Hepatocyte (in vitro differentiated cells): ENCODE measurements around the gene OR14I1. TPM values are rescaled to one million over a fixed set of nuclear protein-coding genes. Genes with fewer than 3 reads are reported as not detected.

Experiments
- DNase-seq: peaks from one replicate; pipeline ENCODE4 v3.0.0-alpha.2; 2016; ENCODE audit warnings: low spot score
- H2AFZ ChIP-seq: fragments of 200-600 bp; sonication (generic); 2 replicates; pipeline ENCODE4 v1.6.0; 2016; ENCODE audit warnings: antibody characterized with exemption, mild to moderate bottlenecking
- H3K27ac ChIP-seq: fragments of 200-600 bp; sonication (generic); 2 replicates; pipeline ENCODE4 v1.5.1; 2016; ENCODE audit warnings: mild to moderate bottlenecking
- H3K27me3 ChIP-seq: fragments of 200-600 bp; sonication (generic); 2 replicates; pipeline ENCODE4 v1.6.1; 2016
- H3K36me3 ChIP-seq: fragments of 200-600 bp; sonication (generic); replicated peaks from 2 replicates; pipeline ENCODE4 v1.5.1; 2016; ENCODE audit warnings: low read depth; ENCODE audit not compliant: insufficient read depth
- H3K4me1 ChIP-seq: fragments of 200-600 bp; sonication (generic); 2 replicates; pipeline ENCODE4 v1.5.1; 2016; ENCODE audit warnings: mild to moderate bottlenecking, moderate library complexity; ENCODE audit not compliant: insufficient read depth
- H3K4me2 ChIP-seq: fragments of 200-600 bp; sonication (generic); 2 replicates; pipeline ENCODE4 v1.6.0; 2016
- H3K4me3 ChIP-seq: fragments of 200-600 bp; sonication (generic); 2 replicates; pipeline ENCODE4 v1.5.1; 2016; ENCODE audit warnings: mild to moderate bottlenecking
- H3K79me2 ChIP-seq: fragments of 200-600 bp; sonication (generic); 2 replicates; pipeline ENCODE4 v1.6.0; 2017; ENCODE audit warnings: mild to moderate bottlenecking
- H3K9me2 ChIP-seq: fragments of 200-600 bp; sonication (generic); replicated peaks from 2 replicates; pipeline ENCODE4 v1.6.0; 2017; ENCODE audit warnings: mild to moderate bottlenecking; ENCODE audit not compliant: insufficient read depth
- H3K9me3 ChIP-seq: fragments of 200-600 bp; sonication (generic); 2 replicates; pipeline ENCODE4 v1.5.1; 2016; ENCODE audit warnings: low read depth, mild to moderate bottlenecking
- H4K20me1 ChIP-seq: fragments of 200-600 bp; sonication (generic); 2 replicates; pipeline ENCODE4 v1.6.0; 2016; ENCODE audit warnings: mild to moderate bottlenecking; ENCODE audit not compliant: insufficient read depth, poor library complexity, severe bottlenecking
- CTCF ChIP-seq: fragments of 200-600 bp; sonication (generic); IDR thresholded peaks from 2 replicates; pipeline ENCODE4 v1.5.1; 2016; ENCODE audit warnings: antibody characterized with exemption, mild to moderate bottlenecking; ENCODE audit not compliant: poor library complexity
- EZH2 ChIP-seq: fragments of 200-600 bp; sonication (generic); IDR thresholded peaks from 2 replicates; pipeline ENCODE4 v1.6.1; 2016; ENCODE audit warnings: antibody characterized with exemption, mild to moderate bottlenecking, borderline replicate concordance
- EZH2phosphoT487 ChIP-seq: fragments of 200-600 bp; sonication (generic); IDR thresholded peaks from one replicate; pipeline ENCODE4 v1.6.1; 2018; ENCODE audit warnings: antibody characterized with exemption, mild to moderate bottlenecking, low read depth, moderate library complexity; ENCODE audit not compliant: unreplicated experiment, severe bottlenecking
- WGBS: methylation state at CpG from one replicate; pipeline ENCODE4 v1.1.6; 2016; ENCODE audit warnings: low lambda C conversion rate; ENCODE audit errors: missing lambda C conversion rate; 5-methylcytosine and 5-hydroxymethylcytosine counted together
- polyA plus RNA-seq: library from polyadenylated mRNA; unstranded; fragments of >200 nt; fragmentation: Nextera tagmentation; extraction: Ambion mirVana; gene quantifications from 2 replicates; pipeline ENCODE4 v1.2.1, GENCODE V29; 2016
- total RNA-seq: library from RNA; depleted of rRNA; stranded (reverse); fragments of >200 nt; gene quantifications from 2 replicates; pipeline ENCODE4 v1.2.3, GENCODE V29; 2014

Gene OR14I1
- not detected in 2 replicates for total RNA-seq
- polyA plus RNA-seq = not detected in 2 replicates

DNA sequence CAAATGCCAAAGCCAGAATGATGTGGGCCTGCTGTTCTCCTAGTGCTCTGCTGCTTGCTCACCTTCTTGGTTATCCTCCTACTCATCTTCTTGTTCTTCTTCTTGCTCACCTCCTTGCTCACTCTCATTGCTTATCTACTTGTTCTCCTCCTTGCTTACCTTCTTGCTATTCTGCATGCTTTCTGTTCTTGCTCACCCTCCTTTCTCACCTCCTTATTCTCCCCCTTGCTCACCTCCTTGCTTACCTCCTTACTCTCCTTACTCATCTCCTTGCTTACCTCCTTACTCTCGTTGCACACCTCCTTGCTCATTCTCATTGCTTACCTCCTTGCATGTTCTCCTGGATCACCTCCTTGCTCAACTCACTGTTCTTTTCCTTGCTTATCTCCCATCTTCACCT lies at the start of gene OR14I1:
Gene OR14I1 (minus strand): TSS at position 53 of the 400 bp plus-strand sequence.
- DNase-seq = no peak
- Histone ChIP-seq H4K20me1 (no peaks in the 10 kb centered on the region), H3K9me2 (no peaks in the 10 kb centered on the region), H3K36me3 (no peaks in the 10 kb centered on the region), H3K4me2 (no peak within 1 kb of the TSS), H3K79me2 (no peaks in the 10 kb centered on the region), H3K27ac (no peak within 1 kb of the TSS), H3K4me1 (no peaks in the 10 kb centered on the region), H3K4me3 (no peak within 1 kb of the TSS), H3K9me3 (no peaks in the 10 kb centered on the region), H3K27me3 (no peaks in the 10 kb centered on the region), H2AFZ (no peak within 1 kb of the TSS)
- WGBS = 67% methylated on average over 1 of the region's 1 CpG
- TF ChIP-seq EZH2 (no peak), EZH2phosphoT487 (no peak)

DNA sequence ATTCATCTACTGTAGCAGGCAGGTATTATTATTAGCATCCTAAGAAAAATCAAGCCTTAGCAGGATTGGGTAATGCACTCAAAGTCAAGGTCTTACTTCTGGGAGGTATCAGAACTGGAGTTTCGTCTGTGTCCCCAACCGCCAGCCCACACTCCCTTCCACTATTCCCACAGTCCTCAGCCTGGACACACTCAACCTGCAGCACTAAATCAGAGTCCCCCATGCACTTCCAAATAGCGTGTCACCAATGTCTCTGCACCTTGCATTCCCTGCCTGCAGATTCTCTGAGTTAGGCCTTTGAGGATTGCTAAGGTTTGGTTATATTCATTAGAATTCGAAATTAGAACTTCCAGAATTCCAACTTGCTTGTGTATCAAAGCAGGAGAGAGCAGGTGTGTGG lies 49.1 kb upstream of the OR14I1 start:
- no peak overlapping the region for H3K4me3 ChIP-seq
- no peaks in the 10 kb centered on the region for H4K20me1 ChIP-seq
- WGBS = 73% methylated on average over 4 of the region's 4 CpGs
- no peaks in the 10 kb centered on the region for H3K9me2 ChIP-seq
- H3K27ac ChIP-seq = no peak overlapping the region
- no peaks in the 10 kb centered on the region for H3K27me3 ChIP-seq
- no peak for DNase-seq
- no peaks in the 10 kb centered on the region for H3K9me3 ChIP-seq
- TF ChIP-seq CTCF (no peak), EZH2phosphoT487 (no peak), EZH2 (no peak)
- H3K4me1 ChIP-seq = no peaks in the 10 kb centered on the region
- no peak overlapping the region for H3K4me2 ChIP-seq
- no peak overlapping the region for H2AFZ ChIP-seq
- no peaks in the 10 kb centered on the region for H3K79me2 ChIP-seq
- no peaks in the 10 kb centered on the region for H3K36me3 ChIP-seq

GRCh38 chr1:248751142-248751541 lies 48.6 kb upstream of the OR14I1 start:
- no peak overlapping the region for H2AFZ ChIP-seq
- H3K79me2 ChIP-seq = no peaks in the 10 kb centered on the region
- no peak for DNase-seq
- no peaks in the 10 kb centered on the region for H3K9me3 ChIP-seq
- 68% methylated on average over 5 of the region's 5 CpGs for WGBS
- no peaks in the 10 kb centered on the region for H3K9me2 ChIP-seq
- no peaks in the 10 kb centered on the region for H3K4me1 ChIP-seq
- H3K4me3 ChIP-seq = no peak overlapping the region
- H3K4me2 ChIP-seq = no peak overlapping the region
- H3K27ac ChIP-seq = no peak overlapping the region
- no peaks in the 10 kb centered on the region for H3K27me3 ChIP-seq
- no peak for TF ChIP-seq EZH2
- no peak for TF ChIP-seq CTCF
- TF ChIP-seq EZH2phosphoT487 = no peak
- H4K20me1 ChIP-seq = no peaks in the 10 kb centered on the region
- no peaks in the 10 kb centered on the region for H3K36me3 ChIP-seq

DNA sequence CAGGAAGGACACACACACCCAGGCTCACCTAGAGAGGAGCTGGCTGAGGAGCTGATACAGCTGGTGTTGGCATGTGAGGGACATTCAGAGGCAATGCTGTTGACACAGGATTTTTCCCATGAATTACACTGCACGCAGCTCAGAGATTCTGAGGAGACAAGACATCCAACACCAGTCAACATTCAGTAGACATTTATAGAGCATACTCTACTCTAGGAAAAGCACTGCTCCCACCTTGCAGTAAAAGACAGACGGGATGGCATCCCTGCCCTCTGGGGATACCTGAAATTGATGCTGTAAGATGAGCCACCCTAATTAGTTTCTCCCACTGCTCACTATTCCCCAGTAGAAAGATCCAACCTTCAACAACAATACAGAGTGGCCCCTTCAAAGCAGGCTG lies 47.9 kb upstream of the OR14I1 start:
- no peaks in the 10 kb centered on the region for H3K4me1 ChIP-seq
- TF ChIP-seq EZH2phosphoT487 = no peak
- TF ChIP-seq EZH2 = no peak
- TF ChIP-seq CTCF = no peak
- no peak overlapping the region for H2AFZ ChIP-seq
- H3K79me2 ChIP-seq = no peaks in the 10 kb centered on the region
- no peak for DNase-seq
- no peaks in the 10 kb centered on the region for H3K9me2 ChIP-seq
- H3K27me3 ChIP-seq = no peaks in the 10 kb centered on the region
- no peaks in the 10 kb centered on the region for H3K36me3 ChIP-seq
- 74% methylated on average over 2 of the region's 2 CpGs for WGBS
- H3K27ac ChIP-seq = no peak overlapping the region
- no peak overlapping the region for H3K4me2 ChIP-seq
- no peaks in the 10 kb centered on the region for H3K9me3 ChIP-seq
- no peaks in the 10 kb centered on the region for H4K20me1 ChIP-seq
- H3K4me3 ChIP-seq = no peak overlapping the region
